DMS114 treated with DMSO at 0.1 percent for 48 hours (cell line): ENCODE data around the gene SLC35B2.

Source experiments
- DNase-seq: peaks from one replicate; lab custom pipeline; 2025; ENCODE audit not compliant: unreplicated experiment; lab: John Stamatoyannopoulos, UW

The SLC35B2 gene

DNA sequence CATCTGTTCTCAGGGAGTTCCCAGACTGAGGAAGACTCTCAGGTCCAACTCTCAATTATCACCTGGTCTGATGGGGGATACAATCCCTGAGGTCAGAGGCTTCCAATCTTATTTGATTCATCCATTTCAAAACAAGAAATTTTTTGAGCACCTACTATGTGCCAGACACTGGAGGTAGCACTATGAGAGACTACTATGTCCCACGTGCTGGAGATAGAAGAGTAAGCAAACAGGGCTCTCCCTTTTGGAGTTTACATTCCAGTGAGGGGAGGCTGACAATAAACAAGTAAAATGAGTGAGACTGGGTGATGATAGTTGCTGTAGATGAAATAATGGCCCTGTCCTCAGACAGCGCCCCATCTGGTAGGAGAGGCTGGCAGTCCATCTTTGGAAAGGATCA, 29.4 kb upstream of the SLC35B2 start:
- DNase-seq, result no peak

DNA sequence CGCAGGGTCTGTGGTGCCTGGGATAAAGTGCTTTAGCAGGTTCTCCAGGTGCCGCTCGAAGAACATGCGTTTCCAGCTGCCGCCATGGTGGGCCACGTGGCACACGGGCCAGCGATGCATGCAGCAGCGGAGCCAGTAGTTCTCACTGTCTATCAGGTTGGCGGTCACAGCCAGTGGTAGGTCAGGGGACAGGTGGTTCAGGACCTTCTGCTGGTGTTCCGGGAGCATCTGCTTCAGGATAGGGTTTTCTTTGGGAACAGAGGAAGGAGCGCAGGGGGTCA, 28.9 kb upstream of the SLC35B2 start:
- no peak for DNase-seq

DNA sequence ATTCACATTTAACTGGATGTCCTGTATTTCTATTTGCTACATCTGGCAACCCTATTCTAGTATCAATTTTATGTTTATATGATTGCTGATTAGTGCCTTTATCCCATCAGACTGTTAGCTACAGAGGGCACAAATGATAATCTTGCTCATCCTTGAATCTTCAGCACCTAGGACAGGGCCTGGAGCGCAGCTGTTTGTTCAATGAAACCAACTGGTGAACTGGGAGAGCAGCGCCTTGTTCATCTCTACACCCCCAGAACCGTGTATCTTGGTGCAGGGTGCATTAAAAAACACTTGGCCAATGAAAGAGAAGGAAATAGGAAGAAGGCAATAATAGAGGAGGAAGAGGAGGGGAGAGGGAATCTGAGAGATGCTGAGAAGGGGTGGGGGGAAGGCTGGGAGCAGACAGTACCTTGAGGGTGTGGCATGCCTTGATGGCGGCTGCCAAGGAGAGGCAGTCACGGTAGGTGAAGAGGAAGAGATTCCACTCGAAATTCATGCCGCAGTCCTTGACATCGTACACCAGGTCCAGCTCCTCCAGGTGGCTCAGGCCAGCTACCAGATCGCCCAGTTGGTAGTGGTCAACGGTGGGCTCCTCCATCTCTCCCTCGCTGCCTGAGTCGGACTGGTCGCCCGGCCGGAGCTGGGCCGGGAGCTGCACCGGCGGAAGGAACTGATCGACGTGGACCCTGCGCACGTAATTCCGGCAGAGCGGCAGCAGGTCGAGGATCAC, 28.4 kb upstream of the SLC35B2 start:
- DNase-seq, result no peak

DNA sequence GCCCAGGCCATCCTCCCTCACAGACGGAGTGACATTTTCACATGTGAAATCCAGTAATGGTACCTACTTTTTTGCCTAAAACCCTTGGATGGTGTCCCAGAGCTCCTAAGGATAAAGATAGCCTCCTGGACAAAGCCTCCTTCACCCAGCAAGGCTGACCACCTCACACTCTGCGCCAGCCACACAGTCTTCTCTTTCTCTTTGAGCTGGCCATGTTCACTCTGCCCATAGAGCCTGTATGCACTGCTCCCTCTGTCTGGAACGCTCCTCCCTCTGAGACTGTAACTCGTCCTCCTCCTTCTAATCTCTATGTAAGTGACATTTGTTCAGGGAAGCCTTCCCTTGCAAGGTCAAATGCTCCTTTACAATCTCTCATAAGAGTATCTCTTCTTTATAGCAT, 27.5 kb upstream of the SLC35B2 start:
- no peak for DNase-seq

DNA sequence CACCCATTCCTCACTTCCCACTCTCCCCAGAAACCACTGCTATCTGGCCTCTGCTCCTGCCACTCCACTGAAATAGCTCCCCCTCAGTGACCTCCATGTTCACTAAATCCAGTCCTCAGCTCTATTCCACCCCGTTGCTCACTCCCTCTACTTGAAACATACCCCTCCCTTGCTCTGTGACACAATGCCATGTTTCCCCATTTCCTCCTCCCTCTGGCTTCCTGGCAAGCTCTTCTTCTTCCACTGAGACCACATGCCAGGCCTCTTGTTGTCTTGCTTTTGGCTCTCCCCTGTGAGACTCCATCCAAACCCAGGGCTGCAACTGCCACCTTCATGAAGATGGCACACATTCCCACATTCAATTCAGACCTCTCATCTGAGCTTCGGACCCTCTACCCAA, 26.8 kb upstream of the SLC35B2 start:
- DNase-seq, result no peak

DNA sequence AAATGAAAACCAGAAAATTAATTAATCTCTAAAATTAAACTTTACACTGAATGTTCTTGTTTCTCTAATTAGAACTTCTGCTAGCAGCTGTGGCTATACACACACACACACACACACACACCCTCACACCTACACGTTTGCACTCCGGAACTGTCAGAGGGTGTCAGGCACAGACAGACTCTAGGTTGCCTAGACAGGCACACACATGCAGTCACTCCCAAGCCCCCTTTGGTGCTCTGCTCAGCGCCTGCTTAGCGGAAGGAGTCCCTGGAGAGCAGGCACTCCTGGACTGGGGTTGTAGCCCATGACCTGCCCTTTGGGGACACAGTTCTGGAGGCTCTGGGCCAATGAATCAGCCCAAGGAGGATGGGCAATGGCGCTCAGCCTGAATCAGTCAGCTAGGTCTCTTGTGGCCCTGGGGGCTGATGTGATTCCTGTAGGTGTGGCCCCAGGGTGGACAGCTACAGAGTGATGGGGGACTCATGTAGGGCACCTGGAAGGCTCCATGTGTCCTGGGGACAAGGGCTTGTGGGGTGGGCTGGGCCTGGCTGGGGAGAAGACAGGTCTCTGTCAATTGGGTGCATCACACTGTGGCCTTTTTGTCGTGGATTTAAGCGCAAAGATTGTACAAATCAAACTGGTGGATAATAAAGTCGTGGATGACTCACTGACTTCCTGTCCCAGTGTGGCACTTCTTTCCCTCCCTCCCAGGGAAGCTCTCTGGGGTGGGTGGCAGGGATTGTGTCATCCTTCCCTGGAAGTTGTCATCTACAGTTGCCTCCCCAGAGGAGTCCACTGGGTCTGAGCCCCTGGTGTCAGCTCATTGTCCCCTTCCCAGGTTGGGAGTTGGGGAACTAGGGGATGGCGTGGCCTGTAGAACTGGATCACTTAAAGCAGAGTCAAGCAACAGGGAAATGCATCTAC, 21.7 kb upstream of the SLC35B2 start:
- no peak for DNase-seq

DNA sequence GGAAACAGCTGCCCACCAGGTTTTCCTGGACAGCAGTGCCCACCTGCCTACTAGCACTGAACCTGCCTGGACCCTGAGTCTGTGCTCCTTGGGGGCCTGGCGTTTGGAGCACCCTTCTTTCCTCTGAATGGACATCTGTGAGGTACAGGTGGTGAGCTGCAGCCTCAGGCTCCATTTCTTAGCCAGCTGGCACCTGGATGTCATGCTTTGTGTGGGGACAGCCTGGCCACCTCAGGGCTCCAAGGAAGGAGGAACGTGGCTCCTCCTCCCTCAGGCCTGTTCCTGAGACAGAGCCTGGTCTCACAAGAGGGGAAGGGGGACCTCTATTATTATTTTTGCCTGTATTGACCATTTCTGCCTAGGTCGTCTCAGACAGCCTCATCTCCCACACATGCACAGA, 21.0 kb upstream of the SLC35B2 start:
- DNase-seq, result no peak

DNA sequence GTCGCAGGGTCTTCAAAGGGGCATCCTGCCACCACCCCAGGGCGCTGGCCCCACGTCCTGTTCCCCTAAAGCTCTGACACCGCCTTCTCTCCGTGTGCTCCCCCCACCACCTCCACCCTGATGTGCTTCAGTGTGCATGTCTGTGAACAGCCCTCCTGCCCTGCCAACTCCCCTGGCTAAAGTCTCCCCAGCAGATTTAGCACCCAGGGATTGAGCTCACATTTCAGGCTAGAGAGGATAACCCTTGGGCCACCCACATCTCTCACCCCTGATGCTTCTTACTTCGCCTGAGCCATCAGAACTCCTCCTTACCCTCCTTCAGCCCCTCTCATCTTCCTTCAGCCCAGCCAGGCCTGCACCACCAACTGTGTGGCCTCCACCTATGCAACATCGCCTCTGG, 20.4 kb upstream of the SLC35B2 start:
- no peak for DNase-seq

DNA sequence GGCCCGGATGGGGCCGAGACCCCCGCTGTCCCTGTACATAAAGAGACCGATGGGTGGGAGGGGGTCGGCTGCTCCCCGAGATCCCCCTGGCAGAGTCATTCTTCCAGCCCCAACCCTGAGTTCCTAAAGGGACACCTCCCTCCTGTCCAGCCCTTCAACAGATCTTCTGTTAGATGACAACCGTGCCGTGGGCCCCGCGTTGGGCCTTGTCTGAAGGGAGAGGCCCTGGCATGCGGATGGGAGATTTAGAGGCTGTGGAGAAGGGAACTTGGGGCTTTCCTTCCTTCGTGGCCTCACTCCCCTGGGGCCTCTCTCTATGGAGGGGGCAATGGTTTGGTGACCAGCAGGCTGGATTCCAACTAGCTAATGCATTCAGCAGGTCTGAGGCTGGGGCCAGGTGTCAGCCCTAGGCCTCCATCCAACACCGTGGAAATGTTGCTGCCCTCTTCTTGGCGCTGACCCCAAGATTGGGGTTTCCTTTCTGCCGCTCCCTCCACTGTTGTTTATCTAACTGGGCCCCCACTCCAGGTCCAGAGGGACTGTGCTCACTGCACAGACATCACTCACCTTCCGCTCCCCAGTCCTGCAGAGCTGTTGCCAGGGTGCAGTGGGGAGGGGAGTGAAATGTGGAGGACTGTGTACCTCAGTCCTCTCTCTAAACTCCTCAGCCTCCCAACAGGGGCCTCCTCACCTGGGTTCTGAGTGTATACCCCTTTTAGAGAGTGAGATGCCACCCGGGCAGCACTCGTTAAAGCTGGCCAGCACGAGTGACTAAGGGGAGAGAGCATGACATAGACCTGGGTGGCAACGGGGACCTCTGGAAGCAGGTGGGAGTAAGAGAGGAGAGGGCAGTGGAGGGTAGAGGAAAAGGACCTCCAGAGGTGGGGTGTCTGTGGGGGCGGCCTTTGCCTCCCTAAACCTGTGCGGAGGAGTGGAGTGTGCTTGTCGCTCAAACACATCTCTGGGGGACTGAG, 19.6 kb upstream of the SLC35B2 start:
- DNase-seq, result no peak

DNA sequence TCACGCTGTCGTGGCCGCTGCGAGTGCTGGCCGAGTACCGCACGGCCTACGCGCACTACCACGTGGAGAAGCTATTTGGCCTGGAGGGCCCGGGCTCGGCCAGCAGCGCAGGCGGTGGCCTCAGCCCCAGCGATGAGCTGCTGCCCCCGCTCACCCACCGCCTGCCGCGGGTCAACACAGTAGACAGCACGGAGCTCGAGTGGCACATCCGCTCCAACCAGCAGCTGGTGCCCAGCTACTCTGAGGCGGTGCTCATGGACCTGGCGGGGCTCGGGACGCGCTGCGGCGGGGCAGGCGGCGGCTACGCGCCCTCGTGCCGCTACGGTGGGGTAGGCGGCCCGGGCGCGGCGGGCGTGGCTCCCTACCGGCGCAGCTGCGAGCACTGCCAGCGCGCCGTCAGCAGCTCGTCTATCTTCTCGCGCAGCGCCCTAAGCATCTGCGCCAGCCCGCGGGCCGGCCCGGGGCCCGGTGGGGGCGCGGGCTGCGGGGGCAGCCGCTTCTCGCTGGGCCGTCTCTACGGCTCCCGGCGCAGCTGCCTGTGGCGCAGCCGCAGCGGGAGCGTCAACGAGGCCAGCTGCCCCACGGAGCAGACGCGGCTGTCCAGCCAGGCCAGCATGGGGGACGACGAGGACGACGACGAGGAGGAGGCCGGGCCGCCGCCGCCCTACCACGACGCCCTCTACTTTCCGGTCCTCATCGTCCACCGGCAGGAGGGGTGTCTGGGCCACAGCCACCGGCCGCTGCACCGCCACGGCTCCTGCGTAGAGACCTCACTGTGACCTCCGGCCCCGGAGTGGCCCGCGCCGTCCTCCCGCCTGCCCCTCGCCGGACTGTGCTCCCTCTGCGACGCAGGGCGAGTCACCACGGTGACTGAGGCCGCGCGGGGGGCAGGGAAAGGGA, 18.7 kb upstream of the SLC35B2 start:
- DNase-seq, result no peak

DNA sequence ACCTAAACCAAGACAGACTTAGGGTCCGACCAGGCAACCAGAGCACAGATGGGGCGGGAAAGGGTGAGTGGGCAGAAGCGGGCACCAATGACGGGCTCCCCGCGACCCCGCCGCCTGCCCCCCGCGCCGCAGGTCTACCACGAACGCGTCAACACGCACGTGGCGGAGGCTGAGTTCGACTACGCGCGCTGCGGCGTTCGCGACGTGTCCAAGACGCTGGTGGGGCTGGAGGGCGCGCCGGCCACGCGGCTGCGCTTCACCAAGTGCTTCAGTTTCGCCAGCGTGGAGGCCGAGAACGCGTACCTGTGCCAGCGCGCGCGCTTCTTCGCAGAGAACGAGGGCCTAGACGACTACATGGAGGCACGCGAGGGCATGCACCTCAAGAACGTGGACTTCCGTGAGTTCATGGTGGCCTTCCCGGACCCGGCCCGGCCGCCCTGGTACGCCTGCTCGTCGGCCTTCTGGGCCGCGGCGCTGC, 18.0 kb upstream of the SLC35B2 start:
- DNase-seq, result no peak

DNA sequence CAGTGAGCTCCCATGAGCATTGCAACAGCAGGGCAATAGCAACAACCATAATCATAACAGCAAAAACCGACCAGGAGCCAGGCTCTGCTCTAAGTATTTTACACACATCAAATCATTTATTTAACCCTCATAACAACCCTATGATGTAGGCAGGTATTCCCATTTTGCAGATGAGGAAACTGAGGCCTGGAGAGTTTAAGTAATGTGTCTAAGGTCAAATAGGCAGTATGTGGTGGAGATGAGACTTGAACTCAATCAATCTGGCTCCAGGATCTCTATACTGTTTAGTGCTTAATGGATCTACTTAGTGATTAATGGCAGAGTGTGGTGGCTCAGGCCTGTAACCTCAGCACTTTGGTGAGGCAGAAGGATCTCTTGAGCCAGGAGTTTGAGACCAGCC, 16.3 kb upstream of the SLC35B2 start:
- no peak for DNase-seq

DNA sequence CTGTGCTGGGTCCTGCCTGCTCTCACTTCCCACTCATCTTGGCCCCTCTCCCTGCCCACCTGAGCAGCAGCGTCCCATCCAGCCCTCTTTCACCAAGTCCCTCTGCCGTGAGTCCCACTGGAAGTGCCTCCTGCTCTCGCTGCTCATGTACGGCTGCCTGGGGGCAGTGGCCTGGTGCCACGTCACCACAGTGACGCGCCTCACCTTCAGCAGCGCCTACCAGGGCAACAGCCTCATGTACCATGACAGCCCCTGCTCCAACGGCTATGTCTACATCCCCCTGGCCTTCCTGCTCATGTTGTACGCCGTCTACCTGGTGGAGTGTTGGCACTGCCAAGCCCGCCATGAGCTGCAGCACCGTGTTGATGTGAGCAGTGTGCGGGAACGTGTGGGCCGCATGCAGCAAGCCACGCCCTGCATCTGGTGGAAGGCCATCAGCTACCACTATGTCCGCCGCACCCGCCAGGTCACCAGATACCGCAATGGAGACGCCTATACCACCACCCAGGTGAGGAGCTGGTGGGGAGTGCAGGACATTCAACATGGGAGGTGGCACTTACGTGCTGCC, 15.8 kb upstream of the SLC35B2 start:
- DNase-seq, result no peak

DNA sequence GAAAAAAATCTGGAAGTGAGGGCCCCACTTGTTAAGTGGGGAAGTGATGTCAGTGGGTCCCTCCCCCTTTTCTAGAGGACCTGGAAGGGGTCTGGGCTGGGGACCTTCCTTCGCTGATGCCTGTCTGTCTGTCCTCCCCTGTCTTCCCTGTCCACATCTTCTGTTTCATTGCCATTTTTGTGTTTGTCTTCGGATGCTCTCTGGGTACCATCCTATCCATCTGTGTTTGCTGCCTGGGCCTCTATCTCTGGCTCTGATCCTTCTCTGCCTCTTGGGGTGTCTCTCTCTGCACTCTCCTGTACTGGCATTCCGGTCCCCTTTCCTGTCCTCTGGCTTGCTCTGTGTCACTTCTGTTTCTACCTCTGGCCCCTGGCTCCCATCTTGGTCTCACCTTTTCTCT, 15.2 kb upstream of the SLC35B2 start:
- no peak for DNase-seq

DNA sequence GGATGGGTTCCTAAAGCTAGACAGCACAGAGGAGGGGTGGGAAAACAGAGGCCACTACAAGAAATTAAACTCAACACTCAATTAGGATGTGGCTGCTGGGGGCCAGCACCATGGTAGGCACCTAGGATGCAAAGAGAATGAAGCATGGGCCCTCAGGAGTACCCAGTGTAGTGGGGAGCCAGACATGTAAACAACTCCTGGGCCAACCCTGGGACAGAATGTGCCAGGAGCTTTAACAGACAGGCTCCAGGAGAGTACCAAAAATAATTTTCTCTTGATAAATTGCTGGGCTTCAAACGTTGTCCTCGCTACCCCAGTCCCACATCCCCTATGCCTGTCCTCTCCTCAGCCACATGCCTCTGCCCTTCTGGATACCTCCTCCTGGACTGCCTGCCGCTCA, 14.6 kb upstream of the SLC35B2 start:
- DNase-seq, result no peak

DNA sequence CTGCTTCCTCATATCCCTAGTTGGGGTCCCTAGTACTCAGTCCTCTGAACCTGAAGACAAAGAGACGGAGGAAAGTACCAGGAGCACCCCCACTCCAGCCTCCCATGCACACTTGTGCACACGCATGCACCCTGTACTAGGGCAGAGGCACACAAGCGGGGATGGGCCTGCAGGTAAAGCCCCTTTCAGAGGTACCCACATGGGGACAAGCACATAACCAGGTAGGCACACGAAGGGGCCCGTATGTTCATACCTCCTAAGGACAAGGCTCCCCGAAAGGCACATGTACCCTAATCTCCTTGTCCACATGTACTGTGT, 14.0 kb upstream of the SLC35B2 start:
- no peak for DNase-seq

DNA sequence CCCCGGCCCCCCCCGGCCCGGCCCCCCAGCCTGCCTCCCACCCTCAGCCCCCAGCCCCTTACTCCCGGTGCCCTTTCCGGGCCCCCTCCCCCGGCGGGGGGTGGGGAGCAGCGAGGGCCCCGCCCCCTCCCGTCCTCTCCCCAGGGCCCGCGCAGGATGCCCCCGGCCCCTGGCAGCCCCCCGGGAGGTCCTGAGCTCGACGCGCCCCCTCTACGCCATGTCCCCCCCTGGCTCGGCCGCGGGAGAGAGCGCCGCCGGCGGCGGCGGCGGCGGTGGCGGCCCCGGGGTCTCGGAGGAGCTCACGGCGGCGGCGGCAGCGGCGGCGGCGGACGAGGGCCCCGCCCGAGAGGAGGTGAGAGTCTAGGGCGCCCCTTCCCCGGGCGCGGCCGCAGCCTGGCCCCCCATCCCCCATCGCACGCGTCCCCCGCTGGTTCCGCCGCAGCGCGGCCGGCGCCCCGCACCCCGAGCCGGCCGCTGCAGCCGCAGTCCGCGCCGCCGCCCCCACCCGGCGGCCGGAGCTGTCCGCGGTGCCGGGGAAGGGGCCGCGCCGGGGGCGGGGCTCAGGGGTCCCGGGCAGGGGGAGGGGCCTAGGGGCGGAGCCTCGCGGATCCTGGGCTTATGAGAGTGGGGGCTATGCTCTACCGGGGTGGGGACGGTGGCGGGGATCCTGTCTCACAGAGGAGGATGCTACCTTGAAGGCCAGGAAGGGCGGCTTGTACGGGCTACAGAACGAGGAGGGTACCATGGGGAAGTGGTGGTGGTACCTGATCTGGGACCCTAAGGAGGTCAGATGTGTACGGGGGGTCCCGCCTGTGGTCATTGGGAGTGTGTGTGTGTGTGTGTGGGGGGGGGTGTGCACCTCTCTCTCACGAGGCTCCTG, 13.4 kb upstream of the SLC35B2 start:
- DNase-seq, result no peak

DNA sequence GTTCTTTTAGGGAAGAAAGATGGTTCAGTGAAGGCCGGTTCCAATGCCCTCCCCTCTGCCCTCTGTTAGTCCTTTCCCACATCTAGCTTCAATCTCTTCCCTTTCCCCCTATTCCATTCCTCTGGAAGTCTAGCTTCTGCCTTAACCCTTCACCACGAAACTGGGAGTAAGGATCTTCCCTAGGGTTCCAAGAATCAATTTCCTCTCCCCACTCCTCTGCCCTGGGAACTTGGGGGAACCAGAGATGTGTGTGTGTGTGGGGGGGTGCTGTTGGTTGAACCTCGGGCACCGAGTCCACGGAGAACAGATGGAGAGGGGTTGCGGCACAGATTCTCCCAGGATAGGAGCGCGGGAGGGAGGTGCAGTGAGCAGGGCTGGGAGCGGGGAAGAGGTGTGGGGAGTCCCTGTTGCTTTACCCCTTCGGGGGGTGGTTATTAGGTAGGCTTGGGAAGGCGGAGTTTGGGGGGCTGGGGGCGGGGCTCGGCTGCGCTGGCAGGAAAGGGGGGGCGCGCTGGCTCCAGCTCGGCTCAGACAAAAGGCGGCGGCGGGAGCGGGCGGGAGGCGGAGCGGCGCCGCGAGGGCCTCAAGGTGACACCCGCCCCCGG, 12.7 kb upstream of the SLC35B2 start, which contains the start of gene TMEM151B:
Gene TMEM151B, plus strand, starts transcription at position 530 of the 605 bp plus-strand sequence. CDS start 293 bp downstream, outside the sequence.
- no peak for DNase-seq
